Renal cortical epithelial cell (primary cell): ENCODE measurements around the gene SLC17A1. TPM values are rescaled to one million over a fixed set of nuclear protein-coding genes. Genes with fewer than 3 reads are reported as not detected.
A peak's percentile ranks its signal among the peaks of the same experiment; 100 is the strongest.

Experiments used
- DNase-seq: peaks from one replicate; pipeline ENCODE4 v3.0.0-alpha.2; 2011; ENCODE audit warnings: low read depth
- total RNA-seq: library from RNA; depleted of rRNA; stranded (reverse); fragments of >200 nt; gene quantifications from 2 replicates; pipeline ENCODE4 v1.2.3, GENCODE V29; 2014

Gene SLC17A1
- total RNA-seq, 1 donor from 2014 or later: 18.4 TPM

GRCh38 chr6:25832670-25833069 is 818 bp upstream of the SLC17A1 start:
- DNase-seq: no peak

- DNase-seq: peak; percentile 9
Measured at GRCh38 chr6:25832307-25832662, 433 bp upstream of the SLC17A1 start.

- no peak for DNase-seq
Measured at GRCh38 chr6:25830458-25830857, 1.4 kb downstream of the SLC17A1 start.

- no peak for DNase-seq
Measured at GRCh38 chr6:25829375-25829774, 2.5 kb downstream of the SLC17A1 start.

GRCh38 chr6:25821341-25821740 is 10.5 kb downstream of the SLC17A1 start:
- no peak for DNase-seq

- DNase-seq: no peak
Measured at GRCh38 chr6:25816252-25816651, 15.6 kb downstream of the SLC17A1 start.

GRCh38 chr6:25815194-25815593 is 16.7 kb downstream of the SLC17A1 start:
- DNase-seq: no peak

- no peak for DNase-seq
Measured at GRCh38 chr6:25804804-25805203, 27.0 kb downstream of the SLC17A1 start.

GRCh38 chr6:25801436-25801835 is 30.4 kb downstream of the SLC17A1 start:
- DNase-seq: no peak

- no peak for DNase-seq
Measured at GRCh38 chr6:25794784-25795183, 37.1 kb downstream of the SLC17A1 start.

- DNase-seq: peak; percentile 16
Measured at GRCh38 chr6:25793970-25794369, 37.9 kb downstream of the SLC17A1 start.

- DNase-seq: no peak
Measured at GRCh38 chr6:25792016-25792415, 39.8 kb downstream of the SLC17A1 start.

GRCh38 chr6:25789475-25789874 is 42.4 kb downstream of the SLC17A1 start:
- no peak for DNase-seq

- peak; percentile 41 for DNase-seq
Measured at GRCh38 chr6:25788305-25788922, 43.4 kb downstream of the SLC17A1 start.

- no peak for DNase-seq
Measured at GRCh38 chr6:25787428-25787827, 44.4 kb downstream of the SLC17A1 start.

- DNase-seq: no peak
Measured at GRCh38 chr6:25781134-25781533, 50.7 kb downstream of the SLC17A1 start.

- no peak for DNase-seq
Measured at GRCh38 chr6:25777856-25778649, 53.8 kb downstream of the SLC17A1 start.

- peak; percentile 31 for DNase-seq
Measured at GRCh38 chr6:25777031-25777430, 54.8 kb downstream of the SLC17A1 start.

- DNase-seq: no peak
Measured at GRCh38 chr6:25774120-25774715, 57.6 kb downstream of the SLC17A1 start.

GRCh38 chr6:25769983-25770382 is 61.9 kb downstream of the SLC17A1 start:
- peak; percentile 82 for DNase-seq

- DNase-seq: no peak
Measured at GRCh38 chr6:25768566-25768965, 63.3 kb downstream of the SLC17A1 start.

- no peak for DNase-seq
Measured at GRCh38 chr6:25764611-25765010, 67.2 kb downstream of the SLC17A1 start.
